Loucy (cell line): ENCODE data around the gene HCN2.

ENCODE experiments used
- EZH2phosphoT487 ChIP-seq: fragments of 200-600 bp; IDR thresholded peaks from 2 replicates; pipeline ENCODE4 v1.6.1; 2018; ENCODE audit warnings: antibody characterized with exemption, mild to moderate bottlenecking, moderate library complexity, borderline replicate concordance
- TF ChIP-seq, protein P1 (sequence below): fragments of 200-600 bp; sonication (generic); conservative IDR thresholded peaks from 2 replicates; pipeline ENCODE4 v1.5.1; 2014; ENCODE audit warnings: mild to moderate bottlenecking, antibody characterized with exemption, low read length

DNA sequence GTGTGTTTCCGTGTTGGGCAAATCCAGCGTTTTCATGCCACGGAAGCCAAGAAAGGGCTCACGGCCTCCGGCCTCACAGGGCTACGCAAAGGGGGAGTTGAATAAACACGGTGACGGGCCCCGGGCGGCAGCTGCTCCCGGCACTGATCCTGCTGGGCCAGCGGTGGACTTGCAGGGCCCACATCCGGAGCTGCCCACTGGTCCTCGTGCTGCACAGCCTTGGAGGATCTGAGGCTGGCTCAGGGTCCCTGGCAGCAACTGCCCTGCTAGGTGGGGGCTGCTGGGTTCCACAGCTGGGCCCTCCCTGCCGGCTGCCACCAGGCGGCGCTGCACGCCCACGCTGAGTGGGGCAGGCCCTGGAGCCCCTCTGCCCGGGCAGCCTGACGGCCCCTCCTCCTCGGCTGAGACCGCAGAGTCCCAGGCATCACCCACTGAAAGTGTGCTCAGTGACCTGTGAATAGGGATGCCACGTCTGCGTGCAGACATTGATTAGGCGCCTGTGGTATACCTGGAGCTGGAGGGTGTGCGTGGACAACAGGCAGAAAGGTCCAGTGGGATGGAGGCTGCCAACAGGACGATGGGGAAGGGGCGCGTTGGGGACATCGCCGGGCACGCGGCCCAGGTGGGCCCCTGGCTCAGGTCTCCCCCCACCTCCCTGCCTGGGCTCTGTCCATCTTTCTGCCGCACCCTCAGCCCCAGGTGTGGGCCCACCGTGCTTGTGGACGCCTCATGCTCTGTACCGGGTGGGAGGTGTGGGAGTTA is 5.3 kb upstream of the HCN2 start:
- no peak for TF ChIP-seq EZH2phosphoT487
- TF ChIP-seq, protein P1, sequence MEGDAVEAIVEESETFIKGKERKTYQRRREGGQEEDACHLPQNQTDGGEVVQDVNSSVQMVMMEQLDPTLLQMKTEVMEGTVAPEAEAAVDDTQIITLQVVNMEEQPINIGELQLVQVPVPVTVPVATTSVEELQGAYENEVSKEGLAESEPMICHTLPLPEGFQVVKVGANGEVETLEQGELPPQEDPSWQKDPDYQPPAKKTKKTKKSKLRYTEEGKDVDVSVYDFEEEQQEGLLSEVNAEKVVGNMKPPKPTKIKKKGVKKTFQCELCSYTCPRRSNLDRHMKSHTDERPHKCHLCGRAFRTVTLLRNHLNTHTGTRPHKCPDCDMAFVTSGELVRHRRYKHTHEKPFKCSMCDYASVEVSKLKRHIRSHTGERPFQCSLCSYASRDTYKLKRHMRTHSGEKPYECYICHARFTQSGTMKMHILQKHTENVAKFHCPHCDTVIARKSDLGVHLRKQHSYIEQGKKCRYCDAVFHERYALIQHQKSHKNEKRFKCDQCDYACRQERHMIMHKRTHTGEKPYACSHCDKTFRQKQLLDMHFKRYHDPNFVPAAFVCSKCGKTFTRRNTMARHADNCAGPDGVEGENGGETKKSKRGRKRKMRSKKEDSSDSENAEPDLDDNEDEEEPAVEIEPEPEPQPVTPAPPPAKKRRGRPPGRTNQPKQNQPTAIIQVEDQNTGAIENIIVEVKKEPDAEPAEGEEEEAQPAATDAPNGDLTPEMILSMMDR, result peak; percentile 87
